Mesothelial cell of epicardium (in vitro differentiated cells): ENCODE data around the gene BLACAT1. TPM values are rescaled to one million over a fixed set of nuclear protein-coding genes. Genes with fewer than 3 reads are reported as not detected.

Experiments
- DNase-seq, 2 experiments: peaks; one replicate each; pipeline ENCODE4 v3.0.0; 2021; ENCODE audit warnings: low spot score in 2 of 2; ENCODE audit not compliant: unreplicated experiment in 2 of 2
- H3K27ac Mint-ChIP-seq: 2 replicates; pipeline ENCODE4 v1.8.0; 2021; ENCODE audit warnings: mixed read lengths
- H3K27me3 Mint-ChIP-seq: 2 replicates; pipeline ENCODE4 v1.8.0; 2021; ENCODE audit warnings: low read depth, mixed read lengths
- H3K36me3 Mint-ChIP-seq: 2 replicates; pipeline ENCODE4 v1.8.0; 2021; ENCODE audit warnings: mixed read lengths
- H3K4me1 Mint-ChIP-seq: 2 replicates; pipeline ENCODE4 v1.8.0; 2021; ENCODE audit warnings: mixed read lengths
- H3K4me3 Mint-ChIP-seq: 2 replicates; pipeline ENCODE4 v1.8.0; 2021; ENCODE audit warnings: mild to moderate bottlenecking, moderate library complexity, mixed read lengths
- H3K9me3 Mint-ChIP-seq: 2 replicates; pipeline ENCODE4 v1.8.0; 2021; ENCODE audit warnings: mixed read lengths
- CTCF ChIP-seq: fragments of 200-600 bp; sonication (generic); IDR thresholded peaks from one replicate; pipeline ENCODE4 v1.5.0; 2021; ENCODE audit warnings: antibody characterized with exemption; ENCODE audit not compliant: unreplicated experiment
- total RNA-seq: library from RNA; stranded (reverse); gene quantifications from 3 replicates; pipeline ENCODE4 v1.2.1, GENCODE V29; 2021

The BLACAT1 gene
- total RNA-seq, 1 donor from 2014 or later = 0.74 TPM

- no peak for DNase-seq
- peaks cover 12% of the 10 kb centered on the region for H3K27me3 Mint-ChIP-seq
- no peaks in the 10 kb centered on the region for H3K36me3 Mint-ChIP-seq
- TF ChIP-seq CTCF = no peak
- peaks cover 70% of the 10 kb centered on the region for H3K4me1 Mint-ChIP-seq
- peak overlapping the region; percentile 30 for H3K4me3 Mint-ChIP-seq
- no peaks in the 10 kb centered on the region for H3K9me3 Mint-ChIP-seq
- H3K27ac Mint-ChIP-seq = peak overlapping the region; percentile 45
Observed at GRCh38 chr1:205447457-205448341, 8.1 kb downstream of the BLACAT1 start.

- peaks cover 72% of the 10 kb centered on the region for H3K4me1 Mint-ChIP-seq
- no peak overlapping the region for H3K4me3 Mint-ChIP-seq
- H3K36me3 Mint-ChIP-seq = no peaks in the 10 kb centered on the region
- DNase-seq = no peak
- TF ChIP-seq CTCF = no peak
- no peaks in the 10 kb centered on the region for H3K9me3 Mint-ChIP-seq
- H3K27ac Mint-ChIP-seq = no peak overlapping the region
- peaks cover 6% of the 10 kb centered on the region for H3K27me3 Mint-ChIP-seq
Observed at GRCh38 chr1:205446828-205447227, 9.0 kb downstream of the BLACAT1 start.

- DNase-seq = no peak
- Mint-ChIP-seq H3K9me3 (no peaks in the 10 kb centered on the region), H3K27ac (no peak overlapping the region), H3K27me3 (no peaks in the 10 kb centered on the region), H3K4me3 (peak overlapping the region; percentile 31), H3K4me1 (peaks cover 72% of the 10 kb centered on the region), H3K36me3 (no peaks in the 10 kb centered on the region)
- TF ChIP-seq CTCF = no peak
Observed at GRCh38 chr1:205445646-205445935, 10.3 kb downstream of the BLACAT1 start.

GRCh38 chr1:205444931-205445645 lies 10.8 kb downstream of the BLACAT1 start:
- Mint-ChIP-seq H3K36me3 (no peaks in the 10 kb centered on the region), H3K4me3 (peak overlapping the region; percentile 31), H3K9me3 (no peaks in the 10 kb centered on the region), H3K27me3 (no peaks in the 10 kb centered on the region), H3K27ac (no peak overlapping the region), H3K4me1 (peaks cover 72% of the 10 kb centered on the region)
- no peak for DNase-seq
- no peak for TF ChIP-seq CTCF

- TF ChIP-seq CTCF = no peak
- DNase-seq = no peak
Observed at GRCh38 chr1:205444300-205444930, 11.4 kb downstream of the BLACAT1 start.

More at GRCh38 chr1:205444300-205444930, 11.4 kb downstream of the BLACAT1 start:
- Mint-ChIP-seq H3K27ac (peak overlapping the region; percentile 39), H3K4me3 (no peak overlapping the region), H3K36me3 (no peaks in the 10 kb centered on the region), H3K4me1 (peaks cover 74% of the 10 kb centered on the region), H3K27me3 (no peaks in the 10 kb centered on the region), H3K9me3 (no peaks in the 10 kb centered on the region)
